Kidney (tissue), 14 donors: Measurements from ENCODE around the gene RABL2B. TPM values are rescaled to one million over a fixed set of nuclear protein-coding genes. Genes with fewer than 3 reads are reported as not detected.

Source experiments
- DNase-seq, 5 donors: peaks; one replicate each; pipeline ENCODE4 v3.0.0-alpha.2; 2013 to 2020
- FAIRE-seq: peaks from 2 replicates; lab custom pipeline; 2012; peaks lifted over from hg19 to GRCh38; lab: Jason Lieb, UNC
- H3K27ac ChIP-seq, 2 donors: one replicate each; pipeline ENCODE4 v1.7.0; 2013; ENCODE audit warnings: low read depth in 2 of 2, low read length in 2 of 2, inconsistent platforms in 1 of 2
- H3K27me3 ChIP-seq: one replicate; pipeline ENCODE4 v1.7.1; 2013; ENCODE audit warnings: low read length, inconsistent platforms; ENCODE audit not compliant: control insufficient read depth, insufficient read depth
- H3K36me3 ChIP-seq, 3 donors: one replicate each; pipeline versions ENCODE4 v1.7.0 to v1.7.1; 2013; ENCODE audit warnings: low read length in 3 of 3, control low read depth in 1 of 3, inconsistent platforms in 1 of 3; ENCODE audit not compliant: insufficient read depth in 3 of 3, control insufficient read depth in 2 of 3
- H3K4me1 ChIP-seq, 3 donors: one replicate each; pipeline versions ENCODE4 v1.7.0 to v1.7.1; 2013; ENCODE audit warnings: low read length in 3 of 3, inconsistent platforms in 1 of 3, low read depth in 1 of 3; ENCODE audit not compliant: control insufficient read depth in 2 of 3, insufficient read depth in 2 of 3
- H3K4me3 ChIP-seq, 3 donors: one replicate each; pipeline versions ENCODE4 v1.7.0 to v1.8.1; 2013; ENCODE audit warnings: low read length in 3 of 3, control low read depth in 1 of 3, inconsistent platforms in 1 of 3
- H3K9ac ChIP-seq, 3 donors: one replicate each; pipeline versions ENCODE4 v1.7.0 to v1.7.1; 2013; ENCODE audit warnings: low read length in 3 of 3, control low read depth in 1 of 3, inconsistent platforms in 1 of 3
- H3K9me3 ChIP-seq, 3 donors: one replicate each; pipeline versions ENCODE4 v1.7.0 to v1.7.1; 2013; ENCODE audit warnings: low read length in 3 of 3, control low read depth in 1 of 3, inconsistent platforms in 1 of 3; ENCODE audit not compliant: control insufficient read depth in 2 of 3, insufficient read depth in 1 of 3
- intact Hi-C: fragments of 100-400 bp; cut with DNase I; formaldehyde crosslinking; loops from one replicate; pipeline ENCODE4 v1.11.1; 2022
- polyA plus RNA-seq: library from polyadenylated mRNA; stranded (reverse); fragments of 350-450 nt; fragmentation: Illumina TruSeq; extraction: RNeasy Lipid Tissue Mini Kit (QIAGEN cat#74804); gene quantifications from one replicate; pipeline ENCODE4 v1.2.3, GENCODE V29; 2014; ENCODE audit warnings: low read depth, low replicate concordance; ENCODE audit not compliant: insufficient read depth
- total RNA-seq: library from RNA; stranded (reverse); fragmentation: NEBNext Ultra II Directional; extraction: Animal tissue kit (Norgen Biotek cat#: 25700); gene quantifications from one replicate; pipeline ENCODE4 v1.2.1, GENCODE V29; 2021
- TF ChIP-seq, protein P1 (sequence below): IDR thresholded peaks from 3 replicates; pipeline ENCODE4 v1.5.1; 2012; ENCODE audit warnings: mild to moderate bottlenecking, moderate library complexity, borderline replicate concordance; ENCODE audit not compliant: insufficient read depth; ENCODE audit errors: extremely low read depth
- donor health status: control.
- donor health status: control.
- donor health status: control.
- donor health status: control.
- donor health status: control.
- donor health status: DM: yes; HTN: yes; CAD: no.
- donor health status: Normal renal cell carcinoma (clear cell type).

The RABL2B gene
- total and polyA plus RNA-seq, 2 donors from 2014 or later: 26.2 to 43.5 TPM

- Histone ChIP-seq H3K36me3 (peaks cover 0 to 6% (median 0%) of the 10 kb centered on the region in 3 donors), H3K27me3 (no peaks in the 10 kb centered on the region), H3K4me3 (no peak overlapping the region), H3K4me1 (no peaks in the 10 kb centered on the region), H3K9me3 (no peaks in the 10 kb centered on the region), H3K27ac (no peak overlapping the region), H3K9ac (no peak overlapping the region)
- DNase-seq (peak; percentile 34 to 79 (median 60)), FAIRE-seq (no peak)
- TF ChIP-seq, protein P1, sequence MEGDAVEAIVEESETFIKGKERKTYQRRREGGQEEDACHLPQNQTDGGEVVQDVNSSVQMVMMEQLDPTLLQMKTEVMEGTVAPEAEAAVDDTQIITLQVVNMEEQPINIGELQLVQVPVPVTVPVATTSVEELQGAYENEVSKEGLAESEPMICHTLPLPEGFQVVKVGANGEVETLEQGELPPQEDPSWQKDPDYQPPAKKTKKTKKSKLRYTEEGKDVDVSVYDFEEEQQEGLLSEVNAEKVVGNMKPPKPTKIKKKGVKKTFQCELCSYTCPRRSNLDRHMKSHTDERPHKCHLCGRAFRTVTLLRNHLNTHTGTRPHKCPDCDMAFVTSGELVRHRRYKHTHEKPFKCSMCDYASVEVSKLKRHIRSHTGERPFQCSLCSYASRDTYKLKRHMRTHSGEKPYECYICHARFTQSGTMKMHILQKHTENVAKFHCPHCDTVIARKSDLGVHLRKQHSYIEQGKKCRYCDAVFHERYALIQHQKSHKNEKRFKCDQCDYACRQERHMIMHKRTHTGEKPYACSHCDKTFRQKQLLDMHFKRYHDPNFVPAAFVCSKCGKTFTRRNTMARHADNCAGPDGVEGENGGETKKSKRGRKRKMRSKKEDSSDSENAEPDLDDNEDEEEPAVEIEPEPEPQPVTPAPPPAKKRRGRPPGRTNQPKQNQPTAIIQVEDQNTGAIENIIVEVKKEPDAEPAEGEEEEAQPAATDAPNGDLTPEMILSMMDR: no peak
- intact Hi-C loops: no loop called here
Observed at GRCh38 chr22:50730941-50731661, 52.3 kb downstream of the RABL2B start.

DNA sequence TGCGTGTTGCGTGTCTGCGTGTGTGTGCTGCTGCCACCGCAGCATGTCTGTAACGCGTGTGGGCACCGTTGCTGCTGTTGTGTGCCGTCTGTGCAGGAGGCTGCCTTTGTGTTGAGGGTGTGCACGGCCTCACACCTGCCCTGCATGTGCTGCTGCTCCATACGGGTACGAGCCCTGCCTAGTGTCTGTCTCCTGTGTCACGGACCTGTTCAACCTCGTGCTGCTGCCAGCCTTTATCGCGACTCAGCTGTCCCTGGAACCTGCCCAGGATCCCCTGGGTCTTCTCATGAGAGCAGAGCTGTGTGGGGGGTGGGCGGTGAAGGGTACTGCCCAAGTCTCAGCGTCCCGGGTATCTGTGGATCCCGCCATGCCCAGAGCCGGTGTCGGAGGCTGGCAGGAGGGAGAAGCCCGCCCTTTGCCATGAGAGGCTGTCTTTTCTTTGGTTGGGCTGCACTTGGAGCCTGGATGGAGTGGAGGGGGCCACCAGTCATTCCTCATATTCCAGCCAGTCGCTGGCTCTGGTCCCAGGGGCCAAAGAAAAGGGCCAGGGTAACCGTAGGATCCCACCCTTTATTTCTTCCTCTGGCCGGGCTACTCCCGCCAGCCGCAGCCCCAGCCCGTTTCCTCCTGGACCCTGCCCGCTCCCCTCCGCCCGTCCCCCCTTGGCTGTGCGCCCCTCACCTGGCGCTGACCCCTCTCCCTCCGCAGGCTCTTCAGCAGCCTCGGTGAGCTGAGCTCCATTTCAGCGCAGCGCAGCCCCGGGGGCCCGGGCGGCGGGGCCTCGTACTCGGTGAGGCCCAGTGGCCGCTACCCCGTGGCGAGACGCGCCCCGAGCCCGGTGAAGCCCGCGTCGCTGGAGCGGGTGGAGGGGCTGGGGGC is 53.2 kb downstream of the RABL2B start:
- TF ChIP-seq, protein P1: no peak
- peaks cover 0 to 6% (median 0%) of the 10 kb centered on the region in 3 donors for H3K36me3 ChIP-seq
- intact Hi-C loops: no loop called here
- H3K9me3 ChIP-seq: no peaks in the 10 kb centered on the region
- no peaks in the 10 kb centered on the region for H3K27me3 ChIP-seq
- FAIRE-seq (no peak), DNase-seq (peak in 1 of 5 donors; percentile 66)
- no peak overlapping the region for H3K27ac ChIP-seq
- no peak overlapping the region for H3K4me3 ChIP-seq
- H3K9ac ChIP-seq: no peak overlapping the region
- H3K4me1 ChIP-seq: no peaks in the 10 kb centered on the region

DNA sequence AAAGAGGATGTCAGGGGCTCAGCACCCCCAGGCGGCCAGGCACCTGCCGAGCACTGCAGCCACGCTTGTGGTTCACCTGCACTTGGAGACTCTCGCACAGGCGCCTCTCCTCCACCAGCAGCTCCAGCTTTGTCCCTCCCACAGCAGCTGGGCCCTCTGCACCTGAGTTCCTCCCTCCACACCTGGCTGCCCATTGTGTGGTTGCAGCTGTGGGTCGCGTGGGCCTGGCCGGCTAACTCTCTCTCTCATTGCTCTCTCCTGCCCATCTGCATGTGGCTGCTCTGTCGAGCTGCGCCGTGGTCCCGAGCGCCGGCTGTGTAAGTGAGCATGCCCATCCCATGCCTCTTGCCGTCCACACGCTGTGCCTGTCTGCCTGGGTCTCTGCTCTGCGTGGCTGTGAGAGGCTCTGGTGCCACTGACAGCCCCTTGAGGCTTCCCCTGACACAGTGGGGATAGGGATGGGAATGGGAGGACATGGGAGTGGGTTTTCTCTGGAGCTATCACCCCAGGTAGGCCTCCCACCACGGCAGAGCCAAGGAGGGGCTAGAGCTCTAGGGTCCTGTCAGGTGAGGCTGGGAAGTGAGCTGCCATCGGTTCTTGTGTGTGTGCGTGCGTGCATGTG is 53.9 kb downstream of the RABL2B start:
- intact Hi-C loops: no loop called here
- FAIRE-seq (no peak), DNase-seq (peak in 1 of 5 donors; percentile 63)
- H3K27me3 ChIP-seq: no peaks in the 10 kb centered on the region
- peaks cover 0 to 10% (median 4%) of the 10 kb centered on the region in 3 donors for H3K36me3 ChIP-seq
- no peak overlapping the region for H3K4me3 ChIP-seq
- no peaks in the 10 kb centered on the region for H3K4me1 ChIP-seq
- TF ChIP-seq, protein P1: no peak
- H3K27ac ChIP-seq: no peak overlapping the region
- H3K9me3 ChIP-seq: no peaks in the 10 kb centered on the region
- H3K9ac ChIP-seq: no peak overlapping the region
